Measurements from ENCODE around the gene SV2B.

The SV2B gene

DNA sequence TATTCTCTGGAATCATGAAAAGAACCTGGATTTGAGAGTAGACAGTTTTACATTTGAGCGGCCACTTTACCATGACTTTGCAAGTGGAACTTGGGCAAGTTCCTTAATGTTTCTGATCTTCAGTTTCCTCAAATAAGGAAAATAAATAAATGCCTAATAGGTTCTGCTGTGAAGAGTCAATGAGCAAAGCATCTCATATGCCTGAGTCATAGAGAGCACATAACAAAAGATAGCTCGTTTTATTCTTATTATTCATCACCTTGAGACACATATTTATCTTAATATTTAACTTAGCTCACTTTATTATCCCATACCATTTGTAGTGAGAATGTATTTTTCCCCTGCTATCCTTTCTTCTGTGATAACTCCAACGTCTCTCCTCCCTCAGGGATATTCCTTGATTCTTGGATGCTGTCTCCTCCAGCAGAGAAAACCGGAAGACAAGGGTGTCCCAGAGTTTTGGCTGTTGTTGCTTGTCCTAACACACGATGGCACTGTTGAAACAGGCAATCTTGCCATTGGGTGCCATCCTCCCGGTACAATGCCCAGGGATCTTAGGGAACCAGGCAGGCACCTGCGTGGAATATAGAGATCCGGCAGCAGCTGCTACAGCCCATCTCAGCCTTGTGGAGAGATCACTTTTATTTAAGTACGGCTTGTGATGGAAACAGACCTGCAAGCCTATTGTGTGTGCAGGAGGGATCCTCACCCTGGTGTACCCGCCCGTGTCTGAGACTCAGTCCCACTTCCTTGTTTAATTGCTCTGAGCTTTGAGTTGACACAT, 44.3 kb upstream of the SV2B start (continued):
- TF ChIP-seq, protein P1, sequence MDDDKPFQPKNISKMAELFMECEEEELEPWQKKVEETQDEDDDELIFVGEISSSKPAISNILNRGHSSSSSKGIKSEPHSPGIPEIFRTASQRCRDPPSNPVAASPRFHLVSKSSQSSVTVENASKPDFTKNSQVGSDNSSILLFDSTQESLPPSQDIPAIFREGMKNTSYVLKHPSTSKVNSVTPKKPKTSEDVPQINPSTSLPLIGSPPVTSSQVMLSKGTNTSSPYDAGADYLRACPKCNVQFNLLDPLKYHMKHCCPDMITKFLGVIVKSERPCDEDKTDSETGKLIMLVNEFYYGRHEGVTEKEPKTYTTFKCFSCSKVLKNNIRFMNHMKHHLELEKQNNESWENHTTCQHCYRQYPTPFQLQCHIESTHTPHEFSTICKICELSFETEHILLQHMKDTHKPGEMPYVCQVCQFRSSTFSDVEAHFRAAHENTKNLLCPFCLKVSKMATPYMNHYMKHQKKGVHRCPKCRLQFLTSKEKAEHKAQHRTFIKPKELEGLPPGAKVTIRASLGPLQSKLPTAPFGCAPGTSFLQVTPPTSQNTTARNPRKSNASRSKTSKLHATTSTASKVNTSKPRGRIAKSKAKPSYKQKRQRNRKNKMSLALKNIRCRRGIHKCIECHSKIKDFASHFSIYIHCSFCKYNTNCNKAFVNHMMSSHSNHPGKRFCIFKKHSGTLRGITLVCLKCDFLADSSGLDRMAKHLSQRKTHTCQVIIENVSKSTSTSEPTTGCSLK (tag by site-specific recombination; IDR thresholded peaks at IDR 0.05) = no peak
- TF ChIP-seq, protein P2, sequence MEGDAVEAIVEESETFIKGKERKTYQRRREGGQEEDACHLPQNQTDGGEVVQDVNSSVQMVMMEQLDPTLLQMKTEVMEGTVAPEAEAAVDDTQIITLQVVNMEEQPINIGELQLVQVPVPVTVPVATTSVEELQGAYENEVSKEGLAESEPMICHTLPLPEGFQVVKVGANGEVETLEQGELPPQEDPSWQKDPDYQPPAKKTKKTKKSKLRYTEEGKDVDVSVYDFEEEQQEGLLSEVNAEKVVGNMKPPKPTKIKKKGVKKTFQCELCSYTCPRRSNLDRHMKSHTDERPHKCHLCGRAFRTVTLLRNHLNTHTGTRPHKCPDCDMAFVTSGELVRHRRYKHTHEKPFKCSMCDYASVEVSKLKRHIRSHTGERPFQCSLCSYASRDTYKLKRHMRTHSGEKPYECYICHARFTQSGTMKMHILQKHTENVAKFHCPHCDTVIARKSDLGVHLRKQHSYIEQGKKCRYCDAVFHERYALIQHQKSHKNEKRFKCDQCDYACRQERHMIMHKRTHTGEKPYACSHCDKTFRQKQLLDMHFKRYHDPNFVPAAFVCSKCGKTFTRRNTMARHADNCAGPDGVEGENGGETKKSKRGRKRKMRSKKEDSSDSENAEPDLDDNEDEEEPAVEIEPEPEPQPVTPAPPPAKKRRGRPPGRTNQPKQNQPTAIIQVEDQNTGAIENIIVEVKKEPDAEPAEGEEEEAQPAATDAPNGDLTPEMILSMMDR (tag by site-specific recombination; IDR thresholded peaks at IDR 0.05) = peak; percentile 80
- TF ChIP-seq ZNF433 (tag by site-specific recombination; IDR thresholded peaks at IDR 0.05; ENCODE audit: low read depth) (no peak), KLF1 (tag by site-specific recombination; IDR thresholded peaks at IDR 0.05) (no peak), ZNF175 (tag by site-specific recombination; IDR thresholded peaks at IDR 0.05) (no peak), ZNF146 (tag by site-specific recombination; IDR thresholded peaks at IDR 0.05) (no peak), ZBTB7A (tag by site-specific recombination; IDR thresholded peaks at IDR 0.05; ENCODE audit: low read depth) (no peak), YY2 (tag by site-specific recombination; IDR thresholded peaks at IDR 0.05) (no peak), ZBTB8A (tag by site-specific recombination; IDR thresholded peaks at IDR 0.05) (no peak), ZNF530 (tag by site-specific recombination; IDR thresholded peaks at IDR 0.05; ENCODE audit: low read depth) (no peak), ZNF501 (tag by site-specific recombination; IDR thresholded peaks at IDR 0.05) (no peak), ZBTB21 (tag by site-specific recombination; IDR thresholded peaks at IDR 0.05) (no peak), ZNF2 (tag by site-specific recombination; IDR thresholded peaks at IDR 0.05) (peak; percentile 81; the same call in 1 of the 2 replicates), ZNF549 (tag by site-specific recombination; IDR thresholded peaks at IDR 0.05) (no peak), ZNF76 (tag by site-specific recombination; IDR thresholded peaks at IDR 0.05; ENCODE audit: borderline replicate concordance, low read depth) (no peak), ZNF837 (tag by site-specific recombination; IDR thresholded peaks at IDR 0.05) (no peak), ZNF704 (tag by site-specific recombination; IDR thresholded peaks at IDR 0.05) (no peak), ZNF404 (tag by site-specific recombination; IDR thresholded peaks at IDR 0.05) (no peak), ZNF292 (tag by site-specific recombination; IDR thresholded peaks at IDR 0.05; ENCODE audit: borderline replicate concordance, low read depth) (no peak), ZNF23 (tag by site-specific recombination; IDR thresholded peaks at IDR 0.05; ENCODE audit: borderline replicate concordance) (no peak), SCRT1 (tag by site-specific recombination; IDR thresholded peaks at IDR 0.05; ENCODE audit: borderline replicate concordance) (no peak), ZNF654 (tag by site-specific recombination; IDR thresholded peaks at IDR 0.05; ENCODE audit: low read depth) (peak; percentile 75), ZNF660 (tag by site-specific recombination; IDR thresholded peaks at IDR 0.05) (0 out of 2 replicates have a peak, but pooled peaks have one; percentile 29), GLI4 (tag by site-specific recombination; IDR thresholded peaks at IDR 0.05) (no peak), ZNF514 (tag by site-specific recombination; IDR thresholded peaks at IDR 0.05) (no peak), ZNF350 (tag by site-specific recombination; IDR thresholded peaks at IDR 0.05) (no peak), ZNF324 (tag by site-specific recombination; IDR thresholded peaks at IDR 0.05) (no peak), ZBTB17 (tag by site-specific recombination; IDR thresholded peaks at IDR 0.05) (peak; percentile 80), ZEB2 (tag by site-specific recombination; IDR thresholded peaks at IDR 0.05) (no peak)
- TF ChIP-seq, protein P3, sequence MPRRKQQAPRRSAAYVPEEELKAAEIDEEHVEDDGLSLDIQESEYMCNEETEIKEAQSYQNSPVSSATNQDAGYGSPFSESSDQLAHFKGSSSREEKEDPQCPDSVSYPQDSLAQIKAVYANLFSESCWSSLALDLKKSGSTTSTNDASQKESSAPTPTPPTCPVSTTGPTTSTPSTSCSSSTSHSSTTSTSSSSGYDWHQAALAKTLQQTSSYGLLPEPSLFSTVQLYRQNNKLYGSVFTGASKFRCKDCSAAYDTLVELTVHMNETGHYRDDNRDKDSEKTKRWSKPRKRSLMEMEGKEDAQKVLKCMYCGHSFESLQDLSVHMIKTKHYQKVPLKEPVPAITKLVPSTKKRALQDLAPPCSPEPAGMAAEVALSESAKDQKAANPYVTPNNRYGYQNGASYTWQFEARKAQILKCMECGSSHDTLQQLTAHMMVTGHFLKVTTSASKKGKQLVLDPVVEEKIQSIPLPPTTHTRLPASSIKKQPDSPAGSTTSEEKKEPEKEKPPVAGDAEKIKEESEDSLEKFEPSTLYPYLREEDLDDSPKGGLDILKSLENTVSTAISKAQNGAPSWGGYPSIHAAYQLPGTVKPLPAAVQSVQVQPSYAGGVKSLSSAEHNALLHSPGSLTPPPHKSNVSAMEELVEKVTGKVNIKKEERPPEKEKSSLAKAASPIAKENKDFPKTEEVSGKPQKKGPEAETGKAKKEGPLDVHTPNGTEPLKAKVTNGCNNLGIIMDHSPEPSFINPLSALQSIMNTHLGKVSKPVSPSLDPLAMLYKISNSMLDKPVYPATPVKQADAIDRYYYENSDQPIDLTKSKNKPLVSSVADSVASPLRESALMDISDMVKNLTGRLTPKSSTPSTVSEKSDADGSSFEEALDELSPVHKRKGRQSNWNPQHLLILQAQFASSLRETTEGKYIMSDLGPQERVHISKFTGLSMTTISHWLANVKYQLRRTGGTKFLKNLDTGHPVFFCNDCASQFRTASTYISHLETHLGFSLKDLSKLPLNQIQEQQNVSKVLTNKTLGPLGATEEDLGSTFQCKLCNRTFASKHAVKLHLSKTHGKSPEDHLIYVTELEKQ (tag by site-specific recombination; IDR thresholded peaks at IDR 0.05; ENCODE audit: borderline replicate concordance) = no peak
- TF ChIP-seq, protein P4, sequence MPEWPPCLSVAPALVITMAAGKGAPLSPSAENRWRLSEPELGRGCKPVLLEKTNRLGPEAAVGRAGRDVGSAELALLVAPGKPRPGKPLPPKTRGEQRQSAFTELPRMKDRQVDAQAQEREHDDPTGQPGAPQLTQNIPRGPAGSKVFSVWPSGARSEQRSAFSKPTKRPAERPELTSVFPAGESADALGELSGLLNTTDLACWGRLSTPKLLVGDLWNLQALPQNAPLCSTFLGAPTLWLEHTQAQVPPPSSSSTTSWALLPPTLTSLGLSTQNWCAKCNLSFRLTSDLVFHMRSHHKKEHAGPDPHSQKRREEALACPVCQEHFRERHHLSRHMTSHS (tag by site-specific recombination; IDR thresholded peaks at IDR 0.05) = no peak
